Stimulated activated naive CD4-positive, alpha-beta T cell (primary cell): ENCODE data around the gene C2CD2L.
"Not testable (repeated sequence)": the region's sequence is repeated elsewhere in the genome, so short reads cannot be mapped to it uniquely, and the experiment has no call there.

ENCODE experiments used
- DNase-seq, 6 experiments: peaks; one replicate each; lab custom pipeline; 2025; lab: John Stamatoyannopoulos, UW

C2CD2L gene

GRCh38 chr11:119093942-119094815, 13.0 kb upstream of the C2CD2L start:
- DNase-seq, result peak in 3 of 6 experiments; percentile 48 to 57 (median 56)

GRCh38 chr11:119094816-119095065, 12.4 kb upstream of the C2CD2L start:
- DNase-seq, result peak in 1 of 6 experiments; percentile 46

GRCh38 chr11:119095066-119095880, 11.9 kb upstream of the C2CD2L start:
- DNase-seq, result peak; percentile 99 to 100 (median 100)

GRCh38 chr11:119099711-119100110, 7.4 kb upstream of the C2CD2L start:
- no peak for DNase-seq

- DNase-seq, result no peak
These were observed 6.7 kb upstream of the C2CD2L start for GRCh38 chr11:119100246-119100970.

- no peak for DNase-seq
These were observed 6.0 kb upstream of the C2CD2L start for GRCh38 chr11:119100994-119101758.

- DNase-seq, result peak; percentile 72 to 97 (median 84)
These were observed 5.3 kb upstream of the C2CD2L start, which contains the start of gene DPAGT1 for GRCh38 chr11:119101759-119102423. DPAGT1 (minus strand) TSS chr11:119101853; CDS start chr11:119101655, 198 bp downstream.

- DNase-seq, result not testable (repeated sequence)
These were observed 3.9 kb upstream of the C2CD2L start for GRCh38 chr11:119103161-119103664.

- peak in 1 of 6 experiments; percentile 6 for DNase-seq
These were observed 3.4 kb upstream of the C2CD2L start for GRCh38 chr11:119103793-119104192.

- no peak for DNase-seq
These were observed 498 bp downstream of the C2CD2L start for GRCh38 chr11:119107538-119108145.

GRCh38 chr11:119108146-119108856, 1.2 kb downstream of the C2CD2L start:
- DNase-seq, result peak in 5 of 6 experiments; percentile 15 to 40 (median 26)

GRCh38 chr11:119108857-119109221, 1.7 kb downstream of the C2CD2L start:
- no peak for DNase-seq

- no peak for DNase-seq
These were observed 2.7 kb downstream of the C2CD2L start for GRCh38 chr11:119109843-119110242.

- no peak for DNase-seq
These were observed 3.3 kb downstream of the C2CD2L start for GRCh38 chr11:119110439-119110838.

- DNase-seq, result no peak
These were observed 4.3 kb downstream of the C2CD2L start for GRCh38 chr11:119111361-119111925.

- DNase-seq, result no peak
These were observed 5.3 kb downstream of the C2CD2L start for GRCh38 chr11:119112314-119113020.

GRCh38 chr11:119113716-119114115, 6.6 kb downstream of the C2CD2L start:
- no peak for DNase-seq

- no peak for DNase-seq
These were observed 7.2 kb downstream of the C2CD2L start for GRCh38 chr11:119114351-119114750.
